MM.1S (cell line): Measurements from ENCODE around the gene MED13L.

Experiments
- DNase-seq: peaks from one replicate; pipeline ENCODE4 v3.0.0-alpha.2; 2015
- H2AFZ ChIP-seq: fragments of 300-600 bp; sonication (generic); 2 replicates; pipeline ENCODE4 v1.6.0; 2016; ENCODE audit warnings: antibody characterized with exemption, low read length
- H3F3A ChIP-seq: fragments of 300-600 bp; sonication (generic); 2 replicates; pipeline ENCODE4 v1.6.1; 2016; ENCODE audit warnings: mild to moderate bottlenecking, antibody characterized with exemption, low read length, moderate library complexity, mixed read lengths; ENCODE audit not compliant: insufficient read depth
- H3K27ac ChIP-seq: fragments of 300-600 bp; sonication (generic); 2 replicates; pipeline ENCODE4 v1.5.1; 2016; ENCODE audit warnings: mild to moderate bottlenecking, low read length
- H3K27me3 ChIP-seq: fragments of 300-600 bp; sonication (generic); replicated peaks from 2 replicates; pipeline ENCODE4 v1.6.0; 2016; ENCODE audit warnings: low read length; ENCODE audit not compliant: insufficient read depth
- H3K36me3 ChIP-seq: fragments of 300-600 bp; sonication (generic); replicated peaks from 2 replicates; pipeline ENCODE4 v1.6.1; 2016; ENCODE audit warnings: mild to moderate bottlenecking, low read length, mixed read lengths; ENCODE audit not compliant: insufficient read depth
- H3K4me1 ChIP-seq: fragments of 300-600 bp; sonication (generic); 2 replicates; pipeline ENCODE4 v1.6.1; 2016; ENCODE audit warnings: low read length, mixed read lengths
- H3K4me2 ChIP-seq: fragments of 300-600 bp; sonication (generic); 2 replicates; pipeline ENCODE4 v1.6.0; 2016; ENCODE audit warnings: low read depth, low read length
- H3K4me3 ChIP-seq: fragments of 300-600 bp; sonication (generic); 2 replicates; pipeline ENCODE4 v1.5.1; 2016; ENCODE audit warnings: low read length, mixed read lengths
- H3K79me2 ChIP-seq: fragments of 300-600 bp; sonication (generic); 2 replicates; pipeline ENCODE4 v1.6.1; 2016; ENCODE audit warnings: mixed run types, low read length, mixed read lengths
- H3K9ac ChIP-seq: fragments of 300-600 bp; sonication (generic); 2 replicates; pipeline ENCODE4 v1.6.1; 2016; ENCODE audit warnings: low read length, mixed read lengths
- H3K9me2 ChIP-seq: fragments of 300-600 bp; sonication (generic); replicated peaks from 2 replicates; pipeline ENCODE4 v1.6.1; 2016; ENCODE audit warnings: mild to moderate bottlenecking, low read length, mixed read lengths; ENCODE audit not compliant: insufficient read depth
- H3K9me3 ChIP-seq: fragments of 300-600 bp; sonication (generic); replicated peaks from 2 replicates; pipeline ENCODE4 v1.6.1; 2016; ENCODE audit warnings: mild to moderate bottlenecking, low read length, mixed read lengths; ENCODE audit not compliant: insufficient read depth
- H4K20me1 ChIP-seq: fragments of 300-600 bp; sonication (generic); 2 replicates; pipeline ENCODE4 v1.6.1; 2016; ENCODE audit warnings: mild to moderate bottlenecking, low read length, moderate library complexity, mixed read lengths; ENCODE audit not compliant: insufficient read depth
- EZH2 ChIP-seq: fragments of 300-600 bp; sonication (generic); optimal IDR thresholded peaks from 2 replicates; pipeline ENCODE3; 2017; ENCODE audit warnings: low read depth, mild to moderate bottlenecking, antibody characterized with exemption, low read length, mixed read lengths
- EZH2phosphoT487 ChIP-seq: fragments of 300-600 bp; sonication (generic); IDR thresholded peaks from 2 replicates; pipeline ENCODE4 v1.6.1; 2018; ENCODE audit warnings: antibody characterized with exemption, low read length
- TF ChIP-seq, protein P1 (sequence below): fragments of 300-600 bp; sonication (generic); IDR thresholded peaks from 2 replicates; pipeline ENCODE4 v1.5.1; 2016; ENCODE audit warnings: antibody characterized with exemption, low read length, mixed read lengths

The MED13L gene

DNA sequence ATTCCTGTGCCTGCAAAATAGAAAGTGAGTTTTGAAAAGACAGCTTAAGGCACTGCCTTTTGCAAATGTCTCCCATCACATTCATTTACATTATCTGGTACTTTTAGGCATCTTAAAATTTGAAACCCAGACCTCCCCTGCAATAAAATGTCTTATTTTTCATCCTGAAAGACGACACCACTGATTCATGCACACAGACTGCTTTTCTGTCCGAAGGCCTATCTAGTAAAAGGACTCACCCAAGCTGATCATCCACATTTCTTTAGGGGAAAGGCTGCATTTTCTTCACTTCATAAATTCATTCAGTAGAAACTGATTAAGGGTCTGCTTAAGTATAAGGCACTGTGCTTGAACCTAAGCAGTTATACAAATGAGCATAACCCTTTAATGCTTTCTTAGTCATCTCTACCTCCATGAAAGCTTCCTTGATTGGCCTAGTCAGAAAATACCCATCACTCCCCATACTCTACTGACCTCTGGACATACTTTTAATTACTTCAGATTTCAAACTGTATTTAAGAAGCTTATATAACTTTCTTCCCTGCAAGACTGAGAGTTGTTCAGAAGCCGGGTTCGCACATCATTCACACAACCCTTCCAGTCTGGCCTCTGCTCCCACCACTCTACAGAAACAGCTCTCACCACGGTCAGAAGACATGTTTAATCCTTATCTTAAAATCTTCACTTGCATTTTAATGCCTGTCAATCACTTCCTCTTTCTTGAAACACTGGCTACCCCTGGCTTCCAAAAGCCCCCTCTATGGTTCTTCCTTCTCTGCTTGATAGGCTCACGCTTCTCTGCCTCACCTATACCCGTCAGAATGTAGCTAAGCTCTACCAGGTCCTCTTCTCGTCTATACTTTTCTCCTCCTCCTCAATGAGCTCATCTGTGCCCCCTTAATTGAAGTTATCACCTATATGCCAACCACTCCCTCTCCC is 288.6 kb downstream of the MED13L start:
- TF ChIP-seq, protein P1, sequence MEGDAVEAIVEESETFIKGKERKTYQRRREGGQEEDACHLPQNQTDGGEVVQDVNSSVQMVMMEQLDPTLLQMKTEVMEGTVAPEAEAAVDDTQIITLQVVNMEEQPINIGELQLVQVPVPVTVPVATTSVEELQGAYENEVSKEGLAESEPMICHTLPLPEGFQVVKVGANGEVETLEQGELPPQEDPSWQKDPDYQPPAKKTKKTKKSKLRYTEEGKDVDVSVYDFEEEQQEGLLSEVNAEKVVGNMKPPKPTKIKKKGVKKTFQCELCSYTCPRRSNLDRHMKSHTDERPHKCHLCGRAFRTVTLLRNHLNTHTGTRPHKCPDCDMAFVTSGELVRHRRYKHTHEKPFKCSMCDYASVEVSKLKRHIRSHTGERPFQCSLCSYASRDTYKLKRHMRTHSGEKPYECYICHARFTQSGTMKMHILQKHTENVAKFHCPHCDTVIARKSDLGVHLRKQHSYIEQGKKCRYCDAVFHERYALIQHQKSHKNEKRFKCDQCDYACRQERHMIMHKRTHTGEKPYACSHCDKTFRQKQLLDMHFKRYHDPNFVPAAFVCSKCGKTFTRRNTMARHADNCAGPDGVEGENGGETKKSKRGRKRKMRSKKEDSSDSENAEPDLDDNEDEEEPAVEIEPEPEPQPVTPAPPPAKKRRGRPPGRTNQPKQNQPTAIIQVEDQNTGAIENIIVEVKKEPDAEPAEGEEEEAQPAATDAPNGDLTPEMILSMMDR, result no peak
- TF ChIP-seq EZH2phosphoT487 (no peak), EZH2 (no peak)
- H3K79me2 ChIP-seq, result peaks cover 16% of the 10 kb centered on the region

DNA sequence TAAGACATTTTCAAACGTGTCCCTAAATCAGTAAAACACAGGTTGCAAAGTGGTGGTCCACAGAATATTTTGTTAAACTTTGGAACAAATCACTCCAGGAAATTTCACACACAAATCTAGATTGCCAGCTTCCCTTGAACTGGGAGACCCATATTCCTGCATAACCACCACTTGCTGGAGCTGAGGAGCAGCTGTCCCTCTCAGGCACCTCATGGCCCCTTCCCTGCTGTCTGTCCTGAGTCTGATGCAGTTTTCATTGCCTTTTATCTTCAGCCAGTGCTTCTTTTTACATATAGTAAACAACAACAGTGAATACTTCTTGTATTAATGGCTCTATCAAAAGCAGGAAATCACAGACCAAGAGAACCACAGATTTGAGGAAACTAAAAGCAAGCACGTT is 289.3 kb downstream of the MED13L start:
- Histone ChIP-seq H3K9me2 (no peaks in the 10 kb centered on the region), H3K9ac (no peak overlapping the region), H3K27ac (no peak overlapping the region), H3K36me3 (no peaks in the 10 kb centered on the region), H3K9me3 (no peaks in the 10 kb centered on the region), H3K4me1 (no peaks in the 10 kb centered on the region), H3F3A (no peaks in the 10 kb centered on the region), H3K27me3 (no peaks in the 10 kb centered on the region), H4K20me1 (no peaks in the 10 kb centered on the region), H2AFZ (no peak overlapping the region), H3K4me2 (no peak overlapping the region), H3K4me3 (no peak overlapping the region), H3K79me2 (peaks cover 16% of the 10 kb centered on the region)
- DNase-seq, result no peak
- TF ChIP-seq EZH2, result no peak
- TF ChIP-seq, protein P1, result no peak
- TF ChIP-seq EZH2phosphoT487, result no peak

More for the DNA sequence above, 288.6 kb downstream of the MED13L start:
- no peak for DNase-seq
- H3K9ac ChIP-seq, result no peak overlapping the region
- no peaks in the 10 kb centered on the region for H3F3A ChIP-seq
- no peaks in the 10 kb centered on the region for H3K4me1 ChIP-seq
- no peaks in the 10 kb centered on the region for H3K9me3 ChIP-seq
- H3K27ac ChIP-seq, result no peak overlapping the region
- no peak overlapping the region for H3K4me3 ChIP-seq
- H3K36me3 ChIP-seq, result no peaks in the 10 kb centered on the region
- no peaks in the 10 kb centered on the region for H3K9me2 ChIP-seq
- H2AFZ ChIP-seq, result no peak overlapping the region
- no peak overlapping the region for H3K4me2 ChIP-seq
- H3K27me3 ChIP-seq, result no peaks in the 10 kb centered on the region
- no peaks in the 10 kb centered on the region for H4K20me1 ChIP-seq

DNA sequence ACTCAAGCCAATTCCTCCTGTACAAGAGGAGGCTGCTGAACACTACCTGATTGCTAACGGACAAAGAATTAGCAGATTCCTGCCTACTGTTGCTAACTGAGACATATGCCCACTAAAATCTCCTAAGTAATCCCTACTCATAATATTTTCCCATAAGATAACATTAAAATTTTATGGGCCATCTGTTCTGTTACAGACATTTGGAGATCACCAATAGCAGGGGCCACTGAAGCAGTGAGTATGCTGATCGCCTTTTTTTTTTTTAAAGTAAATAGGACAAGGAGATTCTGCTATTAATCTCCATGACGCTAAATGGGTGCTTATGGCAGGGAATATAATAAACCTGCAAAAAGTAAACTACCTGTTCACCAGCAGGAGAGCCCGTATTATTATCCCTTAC is 292.9 kb downstream of the MED13L start:
- Histone ChIP-seq H3K4me3 (no peak overlapping the region), H3K27ac (no peak overlapping the region), H3F3A (no peaks in the 10 kb centered on the region), H3K79me2 (peaks cover 3% of the 10 kb centered on the region; the same call in 1 of the 2 replicates), H3K9ac (no peak overlapping the region), H3K27me3 (no peaks in the 10 kb centered on the region), H3K4me2 (no peak overlapping the region), H3K9me2 (no peaks in the 10 kb centered on the region), H3K4me1 (no peaks in the 10 kb centered on the region), H2AFZ (no peak overlapping the region), H4K20me1 (no peaks in the 10 kb centered on the region), H3K36me3 (no peaks in the 10 kb centered on the region), H3K9me3 (no peaks in the 10 kb centered on the region)
- DNase-seq, result no peak
- TF ChIP-seq EZH2phosphoT487 (no peak), EZH2 (no peak)
- TF ChIP-seq, protein P1, result no peak
